Motor neuron (in vitro differentiated cells): ENCODE results near the gene IQCB1. TPM values are rescaled to one million over a fixed set of nuclear protein-coding genes. Genes with fewer than 3 reads are reported as not detected.
"Not testable (repeated sequence)": the region's sequence is repeated elsewhere in the genome, so short reads cannot be mapped to it uniquely, and the experiment has no call there.

ENCODE experiments used
- ATAC-seq, 8 experiments: fragments of 200-7000 bp; cut with Tn5 transposase; replicated peaks in 6 of 8; 2 replicates each; pipeline ENCODE4 v1.8.0; 2021; ENCODE audit warnings: mild to moderate bottlenecking in 8 of 8, moderate library complexity in 8 of 8
- H3K27ac ChIP-seq, 2 donors: fragments of 250-450 bp; sonication (Bioruptor Pico); 2 replicates each; pipeline ENCODE4 v1.9.0; 2021; ENCODE audit warnings: antibody characterized with exemption in 2 of 2, mild to moderate bottlenecking in 2 of 2, moderate library complexity in 1 of 2
- H3K4me1 ChIP-seq, 2 donors: fragments of 250-450 bp; sonication (Bioruptor Pico); replicated peaks in 1 of 2; 2 replicates each; pipeline ENCODE4 v1.6.1; 2021; ENCODE audit warnings: antibody characterized with exemption in 2 of 2, mild to moderate bottlenecking in 2 of 2, moderate library complexity in 1 of 2
- H3K4me3 ChIP-seq, 5 donors: fragments of 250-450 bp; sonication (Bioruptor Pico); 2 replicates each; pipeline ENCODE4 v1.9.0; 2021; ENCODE audit warnings: antibody characterized with exemption in 5 of 5, mild to moderate bottlenecking in 5 of 5, moderate library complexity in 4 of 5
- WGBS, 10 experiments: fragments of 450-650 bp; shearing (Covaris generic); methylation state at CpG; one replicate each; pipeline ENCODE4 v1.0.0; 2022; 5-methylcytosine and 5-hydroxymethylcytosine counted together
- in situ Hi-C, 9 experiments: fragments of 400-800 bp; cut with MboI; loops; one replicate each; pipeline ENCODE4 v1.15.0; 2021; ENCODE audit warnings: low sequenced_read_pairs in 9 of 9, low pct_unique_long_range_greater_than_20kb in 2 of 9; ENCODE audit not compliant: unreplicated experiment in 9 of 9
- total RNA-seq, 8 experiments: library from RNA; unstranded; fragments of 300-600 nt; gene quantifications; 2 replicates each; pipeline versions ENCODE4 v1.2.3 to v1.2.4, GENCODE V29; 2022

The IQCB1 gene
- total RNA-seq, 8 experiments from 2014 or later, result 20.0 to 46.6 (median 36.4) TPM

GRCh38 chr3:121794264-121794983, 40.4 kb downstream of the IQCB1 start:
- in situ Hi-C loops, result no loop called here
- 83 to 100% (median 100%) methylated on average over 2 of the region's 2 CpGs; no CpG with 5 or more reads in 3 of the 10 experiments for WGBS, 10 experiments
- no peak overlapping the region for H3K4me3 ChIP-seq
- H3K27ac ChIP-seq, result no peak overlapping the region
- H3K4me1 ChIP-seq, result no peaks in the 10 kb centered on the region
- ATAC-seq, result no peak

GRCh38 chr3:121793078-121793477, 41.8 kb downstream of the IQCB1 start:
- ATAC-seq, result no peak
- in situ Hi-C loops, result no loop called here
- WGBS, 10 experiments, result 90 to 100% (median 97%) methylated on average over 1 to 3 of the region's 3 CpGs
- Histone ChIP-seq H3K4me1 (no peaks in the 10 kb centered on the region), H3K4me3 (no peak overlapping the region), H3K27ac (no peak overlapping the region)

GRCh38 chr3:121786485-121786884, 48.4 kb downstream of the IQCB1 start:
- in situ Hi-C loops, result no loop called here
- Histone ChIP-seq H3K4me3 (no peak overlapping the region), H3K27ac (no peak overlapping the region), H3K4me1 (no peaks in the 10 kb centered on the region)
- no peak for ATAC-seq
- WGBS, 10 experiments, result 83 to 100% (median 100%) methylated on average over 1 to 2 of the region's 2 CpGs

GRCh38 chr3:121782784-121783183, 52.1 kb downstream of the IQCB1 start:
- in situ Hi-C loops, result not testable (repeated sequence)
- 50 to 100% (median 88%) methylated on average over 1 to 7 of the region's 8 CpGs for WGBS, 10 experiments

GRCh38 chr3:121781611-121782010, 53.2 kb downstream of the IQCB1 start:
- in situ Hi-C loops, result no loop called here
- 94 to 100% (median 99%) methylated on average over 1 to 7 of the region's 7 CpGs for WGBS, 10 experiments

More at GRCh38 chr3:121782784-121783183, 52.1 kb downstream of the IQCB1 start:
- not testable (repeated sequence) for H3K4me1 ChIP-seq, ATAC-seq, H3K4me3 ChIP-seq, H3K27ac ChIP-seq

GRCh38 chr3:121775095-121775494, 59.8 kb downstream of the IQCB1 start:
- H3K4me1 ChIP-seq, in situ Hi-C loops, ATAC-seq, H3K27ac ChIP-seq, H3K4me3 ChIP-seq: not testable (repeated sequence)
- 60 to 100% (median 100%) methylated on average over 1 to 3 of the region's 4 CpGs; no CpG with 5 or more reads in 3 of the 10 experiments for WGBS, 10 experiments

More at GRCh38 chr3:121781611-121782010, 53.2 kb downstream of the IQCB1 start:
- no peak for ATAC-seq
- no peak overlapping the region for H3K27ac ChIP-seq
- no peaks in the 10 kb centered on the region for H3K4me1 ChIP-seq
- H3K4me3 ChIP-seq, result no peak overlapping the region

GRCh38 chr3:121769246-121769645, 65.6 kb downstream of the IQCB1 start:
- Histone ChIP-seq H3K4me3 (no peak overlapping the region), H3K27ac (no peak overlapping the region), H3K4me1 (no peaks in the 10 kb centered on the region)
- 89 to 100% (median 100%) methylated on average over 1 of the region's 1 CpG; no CpG with 5 or more reads in 2 of the 10 experiments for WGBS, 10 experiments
- in situ Hi-C loops, result no loop called here
- ATAC-seq, result no peak

GRCh38 chr3:121768452-121768851, 66.4 kb downstream of the IQCB1 start:
- ATAC-seq, result no peak
- in situ Hi-C loops, result no loop called here

GRCh38 chr3:121759541-121760202, 75.2 kb downstream of the IQCB1 start:
- in situ Hi-C loops, result no loop called here
- Histone ChIP-seq H3K27ac (no peak overlapping the region), H3K4me3 (no peak overlapping the region), H3K4me1 (no peaks in the 10 kb centered on the region)
- ATAC-seq, result no peak
- WGBS, 10 experiments, result 17 to 69% (median 49%) methylated on average over 1 to 3 of the region's 3 CpGs; no CpG with 5 or more reads in 4 of the 10 experiments

More at GRCh38 chr3:121768452-121768851, 66.4 kb downstream of the IQCB1 start:
- Histone ChIP-seq H3K4me1 (no peaks in the 10 kb centered on the region), H3K4me3 (no peak overlapping the region), H3K27ac (no peak overlapping the region)
- 83 to 100% (median 100%) methylated on average over 1 of the region's 2 CpGs; no CpG with 5 or more reads in 7 of the 10 experiments for WGBS, 10 experiments

GRCh38 chr3:121758727-121759450, 76.0 kb downstream of the IQCB1 start:
- Histone ChIP-seq H3K27ac (no peak overlapping the region), H3K4me3 (no peak overlapping the region), H3K4me1 (no peaks in the 10 kb centered on the region)
- WGBS, 10 experiments, result 0 to 40% (median 15%) methylated on average over 1 of the region's 1 CpG; no CpG with 5 or more reads in 6 of the 10 experiments
- in situ Hi-C loops, result no loop called here
- peak in 2 of 8 experiments; percentile 29 to 40 for ATAC-seq

- no peak overlapping the region for H3K4me3 ChIP-seq
- no peaks in the 10 kb centered on the region for H3K4me1 ChIP-seq
- 62 to 96% (median 84%) methylated on average over 2 to 12 of the region's 15 CpGs; no CpG with 5 or more reads in 3 of the 10 experiments for WGBS, 10 experiments
- H3K27ac ChIP-seq, result no peak overlapping the region
- in situ Hi-C loops, result no loop called here
- no peak for ATAC-seq
Measured at GRCh38 chr3:121757812-121758545, 76.9 kb downstream of the IQCB1 start.

GRCh38 chr3:121757087-121757811, 77.6 kb downstream of the IQCB1 start:
- no peaks in the 10 kb centered on the region for H3K4me1 ChIP-seq
- in situ Hi-C loops, result no loop called here
- H3K4me3 ChIP-seq, result no peak overlapping the region
- H3K27ac ChIP-seq, result no peak overlapping the region
- 0 to 100% (median 74%) methylated on average over 1 to 4 of the region's 4 CpGs; no CpG with 5 or more reads in 2 of the 10 experiments for WGBS, 10 experiments
- peak in 1 of 8 experiments; percentile 50 for ATAC-seq
